RWPE1 (cell line): ENCODE data around the gene RAB7B.

Source experiments
- CTCF ChIA-PET: fragments of 350-600 bp; sonication (Branson Sonifier 250); formaldehyde crosslinking; extraction: SDS; loops from one replicate; lab custom pipeline; 2021; lab: Yijun Ruan, JAX
- POLR2A ChIA-PET: fragments of 400-600 bp; formaldehyde crosslinking; extraction: SDS; loops from one replicate; lab custom pipeline; 2020; ENCODE audit warnings: antibody characterized with exemption; ENCODE audit not compliant: low non-redundant PET; lab: Yijun Ruan, JAX
- DNase-seq: peaks from one replicate; pipeline ENCODE4 v3.0.0; 2012; ENCODE audit warnings: low spot score
- H3K27ac ChIP-seq: fragments of 450-650 bp; 2 replicates; pipeline ENCODE4 v1.5.1; 2017
- TF ChIP-seq, protein P1 (sequence below): fragments of 450-650 bp; conservative IDR thresholded peaks from 2 replicates; pipeline ENCODE4 v1.5.1; 2017; ENCODE audit warnings: low read depth, mild to moderate bottlenecking

Gene RAB7B

GRCh38 chr1:205944525-205944924 lies 58.7 kb downstream of the RAB7B start:
- H3K27ac ChIP-seq: no peak overlapping the region
- CTCF ChIA-PET: interaction anchor here (0.6 to 6.8 kb wide), 3 partner anchors 26 to 54 kb away, joined by 3 to 45 read pairs (median 4); no protein-coding TSS in a partner anchor
- TF ChIP-seq, protein P1, sequence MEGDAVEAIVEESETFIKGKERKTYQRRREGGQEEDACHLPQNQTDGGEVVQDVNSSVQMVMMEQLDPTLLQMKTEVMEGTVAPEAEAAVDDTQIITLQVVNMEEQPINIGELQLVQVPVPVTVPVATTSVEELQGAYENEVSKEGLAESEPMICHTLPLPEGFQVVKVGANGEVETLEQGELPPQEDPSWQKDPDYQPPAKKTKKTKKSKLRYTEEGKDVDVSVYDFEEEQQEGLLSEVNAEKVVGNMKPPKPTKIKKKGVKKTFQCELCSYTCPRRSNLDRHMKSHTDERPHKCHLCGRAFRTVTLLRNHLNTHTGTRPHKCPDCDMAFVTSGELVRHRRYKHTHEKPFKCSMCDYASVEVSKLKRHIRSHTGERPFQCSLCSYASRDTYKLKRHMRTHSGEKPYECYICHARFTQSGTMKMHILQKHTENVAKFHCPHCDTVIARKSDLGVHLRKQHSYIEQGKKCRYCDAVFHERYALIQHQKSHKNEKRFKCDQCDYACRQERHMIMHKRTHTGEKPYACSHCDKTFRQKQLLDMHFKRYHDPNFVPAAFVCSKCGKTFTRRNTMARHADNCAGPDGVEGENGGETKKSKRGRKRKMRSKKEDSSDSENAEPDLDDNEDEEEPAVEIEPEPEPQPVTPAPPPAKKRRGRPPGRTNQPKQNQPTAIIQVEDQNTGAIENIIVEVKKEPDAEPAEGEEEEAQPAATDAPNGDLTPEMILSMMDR: no peak
- POLR2A ChIA-PET: no interaction called here
- no peak for DNase-seq

DNA sequence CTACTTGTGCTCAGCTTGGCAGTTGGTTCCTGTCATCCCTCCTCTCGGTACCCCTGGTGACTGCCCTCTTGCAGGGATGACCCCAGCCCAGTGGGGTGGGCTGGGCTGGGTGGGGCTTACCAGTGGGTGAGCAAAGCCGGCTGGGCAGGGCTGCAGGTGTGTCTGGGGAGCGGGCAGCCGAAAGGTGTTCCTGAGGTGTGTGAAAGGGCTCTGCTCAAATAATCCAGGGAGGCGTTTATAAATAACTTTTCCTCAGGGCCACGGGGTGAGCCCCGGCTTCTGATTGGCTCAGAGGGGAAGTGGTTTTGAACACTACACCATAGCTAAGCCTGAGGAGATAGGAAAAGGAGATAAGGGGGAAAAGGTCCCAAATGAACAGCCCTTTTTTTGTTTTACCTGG lies 60.0 kb downstream of the RAB7B start, which contains the start of gene SLC26A9:
Gene SLC26A9, minus strand, starts transcription at position 212 of the 400 bp plus-strand sequence. CDS start 7,636 bp downstream, outside the sequence.
- ChIA-PET POLR2A (no interaction called here), CTCF (interaction anchor here (1.0 to 6.8 kb wide), 2 partner anchors 34 to 151 kb away, joined by 5 to 45 read pairs; no protein-coding TSS in a partner anchor)
- no peak for DNase-seq
- no peak within 1 kb of the TSS for H3K27ac ChIP-seq
- TF ChIP-seq, protein P1: no peak

DNA sequence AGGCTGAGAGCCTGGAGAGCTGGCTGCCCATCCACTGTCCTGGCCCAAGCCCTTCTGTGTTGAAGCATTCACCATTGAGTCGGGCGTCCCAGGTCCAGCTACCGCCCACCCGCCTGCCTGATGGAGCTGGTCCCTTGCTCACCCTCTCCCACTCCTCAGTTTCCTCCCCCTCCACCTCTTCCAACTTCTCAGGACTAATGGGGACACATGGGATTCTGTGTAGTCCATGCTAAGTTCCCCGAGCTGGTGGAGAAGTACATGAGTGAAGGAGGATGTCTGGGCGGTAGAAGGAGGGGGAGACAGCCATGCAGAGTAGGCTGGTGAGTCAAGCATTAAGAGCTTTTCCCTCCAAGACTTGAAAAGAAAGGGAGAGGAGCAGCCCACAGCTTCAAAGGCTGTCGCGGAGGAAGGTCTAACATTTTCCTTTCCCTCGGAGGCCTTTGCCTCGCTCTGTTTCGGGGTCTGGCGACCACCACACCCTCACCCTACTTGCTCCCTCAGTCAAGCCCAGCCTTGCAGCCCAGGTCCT lies 60.5 kb downstream of the RAB7B start:
- DNase-seq: no peak
- TF ChIP-seq, protein P1: no peak
- CTCF ChIA-PET: interaction anchor here (1.0 to 6.8 kb wide), 2 partner anchors 35 to 151 kb away, joined by 5 to 45 read pairs; no protein-coding TSS in a partner anchor
- H3K27ac ChIP-seq: no peak overlapping the region
- POLR2A ChIA-PET: no interaction called here

DNA sequence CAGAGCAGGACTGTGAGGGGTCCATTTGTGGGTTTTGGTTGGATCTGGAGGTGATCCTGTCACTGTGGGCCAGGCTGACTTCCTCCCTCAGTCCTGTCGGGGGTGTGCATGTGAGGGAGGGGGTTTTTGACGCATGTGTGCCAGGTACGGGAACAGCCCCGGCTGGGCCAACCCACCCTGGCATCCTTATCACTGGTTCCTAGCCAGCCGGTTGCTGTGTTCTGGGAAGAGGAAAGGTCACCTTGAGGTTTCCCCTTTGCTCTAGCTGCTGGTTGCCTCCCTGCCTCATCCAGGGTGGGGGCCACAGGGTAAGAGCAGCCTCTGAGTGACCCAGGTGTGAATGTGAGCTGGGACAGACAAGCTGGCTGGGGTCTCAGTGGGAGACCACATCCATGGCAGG lies 62.5 kb downstream of the RAB7B start:
- DNase-seq: no peak
- TF ChIP-seq, protein P1: no peak
- POLR2A ChIA-PET: no interaction called here

GRCh38 chr1:205939690-205940330 lies 63.4 kb downstream of the RAB7B start:
- CTCF ChIA-PET: interaction anchor here (6.8 kb wide), 1 partner anchor 38 kb away, joined by 45 read pairs; no protein-coding TSS in a partner anchor
- peak; percentile 84 for DNase-seq
- POLR2A ChIA-PET: no interaction called here
- H3K27ac ChIP-seq: no peak overlapping the region
- TF ChIP-seq, protein P1: no peak

More for the DNA sequence above, 62.5 kb downstream of the RAB7B start:
- no peak overlapping the region for H3K27ac ChIP-seq
- CTCF ChIA-PET: interaction anchor here (6.8 kb wide), 1 partner anchor 37 kb away, joined by 45 read pairs; no protein-coding TSS in a partner anchor

DNA sequence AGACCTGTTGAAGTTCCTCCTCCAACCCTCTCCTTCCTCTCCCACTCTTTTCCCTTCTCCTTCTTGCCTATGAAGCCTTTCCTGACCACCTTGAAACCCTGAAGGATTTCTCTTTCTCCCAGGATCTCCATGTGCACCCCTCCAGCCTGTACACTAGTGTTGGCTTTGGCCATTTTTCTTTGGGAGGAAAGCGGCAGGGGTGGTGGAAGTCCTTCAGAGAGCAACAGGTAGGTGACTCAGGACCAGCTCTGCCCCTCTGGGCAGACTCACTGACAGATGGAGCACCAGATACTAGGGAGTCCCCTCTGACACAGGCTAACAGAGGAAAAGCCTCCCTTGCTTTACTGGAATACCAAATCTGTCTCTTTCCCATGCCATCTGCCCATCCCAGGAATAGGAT lies 64.5 kb downstream of the RAB7B start:
- CTCF ChIA-PET: interaction anchor here (0.7 to 6.8 kb wide), 3 partner anchors 9 to 39 kb away, joined by 3 to 45 read pairs (median 3); no protein-coding TSS in a partner anchor
- POLR2A ChIA-PET: no interaction called here

More for the DNA sequence above, 64.5 kb downstream of the RAB7B start:
- H3K27ac ChIP-seq: no peak overlapping the region
- TF ChIP-seq, protein P1: no peak
- no peak for DNase-seq
